Caco-2 (cell line): Measurements from ENCODE around the gene TANGO2. TPM values are rescaled to one million over a fixed set of nuclear protein-coding genes. Genes with fewer than 3 reads are reported as not detected.

ENCODE experiments used
- BruUV-seq: library from RNA; stranded (reverse); fragments of 400-500 nt; replicated peaks from 2 replicates; lab custom pipeline; 2021; lab: Mats Ljungman, UMichigan
- CTCF ChIA-PET: fragments of 300-600 bp; sonication (Branson Sonifier 250); formaldehyde crosslinking; loops from one replicate; lab custom pipeline; 2022; ENCODE audit warnings: antibody characterized with exemption; lab: Charles Lee
- POLR2A ChIA-PET: fragments of 300-600 bp; sonication (Branson Sonifier 250); formaldehyde crosslinking; loops from one replicate; lab custom pipeline; 2022; ENCODE audit warnings: antibody characterized with exemption; lab: Charles Lee
- DNase-seq, 2 experiments: peaks; one replicate each; pipeline versions ENCODE4 v3.0.0 to v3.0.0-alpha.2; 2020 to 2022
- H3K27me3 ChIP-seq: replicated peaks from 2 replicates; pipeline ENCODE4 v1.6.0; 2011; ENCODE audit warnings: low read length; ENCODE audit not compliant: control insufficient read depth, insufficient read depth
- H3K36me3 ChIP-seq: 2 replicates; pipeline ENCODE4 v1.5.1; 2011; ENCODE audit warnings: low read length; ENCODE audit not compliant: control insufficient read depth, insufficient read depth
- H3K4me1 ChIP-seq: fragments of 250-450 bp; sonication (Bioruptor Pico); 2 replicates; pipeline ENCODE4 v1.5.1; 2020; ENCODE audit warnings: mild to moderate bottlenecking
- H3K4me3 ChIP-seq: 2 replicates; pipeline ENCODE4 v1.5.1; 2011; ENCODE audit warnings: low read depth, mild to moderate bottlenecking, control low read depth, low read length
- H3K9me3 ChIP-seq: fragments of 250-450 bp; sonication (Bioruptor Pico); 2 replicates; pipeline ENCODE4 v1.5.1; 2020; ENCODE audit warnings: mild to moderate bottlenecking, moderate library complexity
- H3K27ac Mint-ChIP-seq: one replicate; pipeline ENCODE4 v1.8.0; 2022; ENCODE audit warnings: mixed read lengths; ENCODE audit not compliant: unreplicated experiment
- H3K27me3 Mint-ChIP-seq: one replicate; pipeline ENCODE4 v1.8.0; 2022; ENCODE audit warnings: mixed read lengths; ENCODE audit not compliant: insufficient read depth, unreplicated experiment
- H3K36me3 Mint-ChIP-seq: one replicate; pipeline ENCODE4 v1.8.0; 2022; ENCODE audit warnings: mild to moderate bottlenecking, mixed read lengths; ENCODE audit not compliant: insufficient read depth, unreplicated experiment
- H3K4me1 Mint-ChIP-seq: one replicate; pipeline ENCODE4 v1.8.0; 2022; ENCODE audit warnings: low read depth, mixed read lengths; ENCODE audit not compliant: unreplicated experiment
- H3K4me3 Mint-ChIP-seq: one replicate; pipeline ENCODE4 v1.8.0; 2022; ENCODE audit warnings: mild to moderate bottlenecking, moderate library complexity, mixed read lengths; ENCODE audit not compliant: unreplicated experiment
- H3K9me3 Mint-ChIP-seq: one replicate; pipeline ENCODE4 v1.8.0; 2022; ENCODE audit warnings: mixed read lengths; ENCODE audit not compliant: unreplicated experiment
- CTCF ChIP-seq, 2 experiments: fragments of 200-600 bp in 1 of 2; IDR thresholded peaks; 1 replicate in 1 of 2; 2 replicates in 1 of 2; pipeline versions ENCODE4 v1.5.1 to v1.8.0; 2011 to 2022; ENCODE audit warnings: antibody characterized with exemption in 1 of 2, control low read depth in 1 of 2, inconsistent platforms in 1 of 2, low read depth in 1 of 2, low read length in 1 of 2, mild to moderate bottlenecking in 1 of 2, moderate library complexity in 1 of 2; ENCODE audit not compliant: insufficient read depth in 1 of 2, severe bottlenecking in 1 of 2, unreplicated experiment in 1 of 2
- intact Hi-C: fragments of 100-400 bp; cut with micrococcal nuclease; formaldehyde crosslinking; loops from one replicate; pipeline ENCODE4 v1.10.0; 2022; ENCODE audit not compliant: unreplicated experiment
- total RNA-seq: library from RNA; stranded (reverse); gene quantifications from 2 replicates; pipeline ENCODE4 v1.2.3, GENCODE V29; 2022

TANGO2 gene
- total RNA-seq, 1 experiment from 2014 or later: 26.6 TPM

DNA sequence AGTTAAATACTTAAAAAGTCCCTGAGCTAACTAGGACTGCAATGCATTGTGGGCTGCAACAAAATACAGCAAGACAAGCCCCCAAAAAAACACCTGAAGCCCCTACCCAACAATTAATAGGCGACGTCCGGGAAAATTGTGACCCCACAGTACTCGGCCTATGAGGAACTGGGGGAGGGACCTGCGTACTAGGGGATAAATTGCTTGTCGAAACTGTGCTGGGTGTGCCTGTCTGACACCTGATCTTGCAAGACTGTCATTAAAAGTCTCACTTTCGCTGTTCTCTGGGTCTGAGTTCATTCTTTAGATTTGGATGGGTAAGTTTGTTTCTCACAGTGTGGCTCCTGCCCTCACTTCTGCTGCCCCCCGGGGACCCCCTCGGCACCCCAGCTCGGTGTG, 15.2 kb downstream of the TANGO2 start:
- intact Hi-C loops: no loop called here
- Mint-ChIP-seq H3K27me3 (no peaks in the 10 kb centered on the region), H3K9me3 (no peaks in the 10 kb centered on the region), H3K36me3 (no peaks in the 10 kb centered on the region), H3K27ac (peak overlapping the region; percentile 63), H3K4me1 (no peaks in the 10 kb centered on the region), H3K4me3 (no peak overlapping the region)
- no peaks in the 10 kb centered on the region for H3K4me1 ChIP-seq
- BruUV-seq: no TSS peak
- DNase-seq: no peak
- TF ChIP-seq CTCF (IDR thresholded peaks at IDR 0.05; ENCODE audit: insufficient read depth in 1 of 2, low read depth in 1 of 2, low read length in 1 of 2, severe bottlenecking in 1 of 2, unreplicated experiment in 1 of 2): no peak
- H3K36me3 ChIP-seq: no peaks in the 10 kb centered on the region
- H3K9me3 ChIP-seq: no peaks in the 10 kb centered on the region
- H3K4me3 ChIP-seq: no peak overlapping the region
- no peaks in the 10 kb centered on the region for H3K27me3 ChIP-seq
- CTCF ChIA-PET: no interaction called here
- POLR2A ChIA-PET: no interaction called here

- no TSS peak for BruUV-seq
- no peaks in the 10 kb centered on the region for H3K27me3 ChIP-seq
- H3K27ac Mint-ChIP-seq: peak overlapping the region; percentile 63
Measured at GRCh38 chr22:20036535-20037392, 15.9 kb downstream of the TANGO2 start.

DNA sequence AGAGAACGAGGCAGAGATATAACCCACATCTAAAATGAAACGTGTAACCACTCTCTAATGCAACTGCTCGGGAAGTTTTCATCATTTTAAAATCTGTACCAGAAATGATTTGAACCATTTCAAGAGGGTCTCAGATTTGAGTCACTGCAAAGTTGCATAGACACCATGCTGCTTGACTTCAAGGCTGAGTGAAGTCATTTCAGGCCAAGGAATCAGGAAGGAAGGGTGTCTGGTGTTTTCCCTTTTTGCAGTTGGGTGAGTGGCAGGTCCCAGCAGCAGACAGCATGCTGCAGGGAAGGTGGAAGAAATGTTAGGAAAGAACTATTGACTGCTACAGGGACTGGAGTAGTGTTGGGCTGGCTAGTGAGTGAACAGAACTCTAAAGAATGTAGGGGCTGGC, 16.5 kb downstream of the TANGO2 start:
- Histone ChIP-seq H3K9me3 (no peaks in the 10 kb centered on the region), H3K4me3 (no peak overlapping the region), H3K36me3 (no peaks in the 10 kb centered on the region), H3K4me1 (no peaks in the 10 kb centered on the region), H3K27me3 (no peaks in the 10 kb centered on the region)
- BruUV-seq: no TSS peak
- no peak overlapping the region for H3K4me3 Mint-ChIP-seq
- no peak for DNase-seq
- intact Hi-C loops: no loop called here
- no peaks in the 10 kb centered on the region for H3K9me3 Mint-ChIP-seq
- H3K4me1 Mint-ChIP-seq: no peaks in the 10 kb centered on the region
- no peak overlapping the region for H3K27ac Mint-ChIP-seq
- no peaks in the 10 kb centered on the region for H3K27me3 Mint-ChIP-seq
- TF ChIP-seq CTCF (IDR thresholded peaks at IDR 0.05; ENCODE audit: insufficient read depth in 1 of 2, low read depth in 1 of 2, low read length in 1 of 2, severe bottlenecking in 1 of 2, unreplicated experiment in 1 of 2): no peak
- POLR2A ChIA-PET: interaction anchor here (0.7 kb wide), 1 partner anchor 24 kb away, joined by 3 read pairs; no protein-coding TSS in a partner anchor
- CTCF ChIA-PET: interaction anchor here (1.4 kb wide), 1 partner anchor 46 kb away, joined by 3 read pairs; no protein-coding TSS in a partner anchor
- no peaks in the 10 kb centered on the region for H3K36me3 Mint-ChIP-seq

More at GRCh38 chr22:20036535-20037392, 15.9 kb downstream of the TANGO2 start:
- CTCF ChIA-PET: interaction anchor here (0.6 kb wide), 1 partner anchor 66 kb away, joined by 3 read pairs; no protein-coding TSS in a partner anchor
- Mint-ChIP-seq H3K4me3 (no peak overlapping the region), H3K9me3 (no peaks in the 10 kb centered on the region), H3K36me3 (no peaks in the 10 kb centered on the region), H3K4me1 (no peaks in the 10 kb centered on the region), H3K27me3 (no peaks in the 10 kb centered on the region)
- no peaks in the 10 kb centered on the region for H3K9me3 ChIP-seq
- POLR2A ChIA-PET: interaction anchor here (0.7 kb wide), 1 partner anchor 23 kb away, joined by 3 read pairs; no protein-coding TSS in a partner anchor
- no peaks in the 10 kb centered on the region for H3K4me1 ChIP-seq
- no peak overlapping the region for H3K4me3 ChIP-seq
- no peak for DNase-seq
- H3K36me3 ChIP-seq: no peaks in the 10 kb centered on the region
- no peak for TF ChIP-seq CTCF (IDR thresholded peaks at IDR 0.05; ENCODE audit: insufficient read depth in 1 of 2, low read depth in 1 of 2, low read length in 1 of 2, severe bottlenecking in 1 of 2, unreplicated experiment in 1 of 2)
- intact Hi-C loops: no loop called here
